HCT116 (cell line): ENCODE data around the gene GRIN2A. TPM values are rescaled to one million over a fixed set of nuclear protein-coding genes. Genes with fewer than 3 reads are reported as not detected.

Experiments
- ATAC-seq: fragments of 200-7000 bp; cut with Tn5 transposase; 2 replicates; pipeline ENCODE4 v1.9.1; 2020; ENCODE audit warnings: mild to moderate bottlenecking, moderate library complexity
- BruUV-seq: library from RNA; stranded (reverse); fragments of 400-500 nt; replicated peaks from 2 replicates; lab custom pipeline; 2021; lab: Mats Ljungman, UMichigan
- CTCF ChIA-PET: fragments of 300-600 bp; sonication (Branson Sonifier 250); formaldehyde crosslinking; loops from one replicate; lab custom pipeline; 2021; ENCODE audit warnings: antibody characterized with exemption; lab: Charles Lee
- POLR2A ChIA-PET: fragments of 300-600, 350-600 bp; sonication (Branson Sonifier 250); formaldehyde crosslinking; loops from one replicate; lab custom pipeline; 2021; ENCODE audit warnings: antibody characterized with exemption; lab: Charles Lee
- RAD21 ChIA-PET, 2 experiments: fragments of 300-600 bp; sonication (Branson Sonifier 250); formaldehyde crosslinking; loops; one replicate each; lab custom pipeline; 2023; ENCODE audit warnings: low total read pairs in 2 of 2; ENCODE audit not compliant: uncharacterized antibody in 2 of 2, unreplicated experiment in 2 of 2, low non-redundant PET in 1 of 2; lab: Charles Lee
- DNase-seq: peaks from one replicate; pipeline ENCODE4 v3.0.0-alpha.2; 2010; ENCODE audit warnings: low read depth, low spot score
- H2AFZ ChIP-seq: fragments of 200-600 bp; shearing (Covaris generic), sonication (generic); 2 replicates; pipeline ENCODE4 v1.6.1; 2017; ENCODE audit warnings: low read depth, mixed run types, mixed read lengths, antibody characterized with exemption, low read length; ENCODE audit not compliant: poor library complexity, severe bottlenecking
- H3K27ac ChIP-seq: 2 replicates; pipeline ENCODE4 v1.5.1; 2012; ENCODE audit warnings: low read depth, low read length
- H3K27me3 ChIP-seq: fragments of 200-600 bp; sonication (generic); 2 replicates; pipeline ENCODE4 v1.6.1; 2016; ENCODE audit warnings: mixed run types, low read length, mixed read lengths; ENCODE audit not compliant: insufficient read depth
- H3K36me3 ChIP-seq, 2 experiments: fragments of 200-500 bp in 1 of 2; fragments of 200-600 bp in 1 of 2; sonication (Bioruptor generic) in 1 of 2; sonication (generic) in 1 of 2; 2 replicates each; pipeline versions ENCODE4 v1.5.1 to v1.6.1; 2014 to 2016; ENCODE audit warnings: low read length in 2 of 2, inconsistent platforms in 1 of 2, mixed read lengths in 1 of 2, mixed run types in 1 of 2; ENCODE audit not compliant: insufficient read depth in 2 of 2, control insufficient read depth in 1 of 2
- H3K4me1 ChIP-seq, 2 experiments: fragments of 200-600 bp in 1 of 2; sonication (generic) in 1 of 2; 2 replicates each; pipeline versions ENCODE4 v1.5.1 to v1.6.1; 2012 to 2017; ENCODE audit warnings: low read length in 2 of 2, inconsistent platforms in 1 of 2, mild to moderate bottlenecking in 1 of 2, mixed read lengths in 1 of 2, mixed run types in 1 of 2, moderate library complexity in 1 of 2; ENCODE audit not compliant: insufficient read depth in 2 of 2, control insufficient read depth in 1 of 2
- H3K4me2 ChIP-seq: fragments of 200-600 bp; sonication (generic); 2 replicates; pipeline ENCODE4 v1.6.1; 2017; ENCODE audit warnings: mixed run types, low read length, mixed read lengths
- H3K4me3 ChIP-seq, 2 experiments: fragments of 200-600 bp in 1 of 2; sonication (generic) in 1 of 2; replicated peaks in 1 of 2; 2 replicates each; pipeline ENCODE4 v1.5.1; 2011 to 2016; ENCODE audit warnings: low read length in 2 of 2, control low read depth in 1 of 2, low read depth in 1 of 2, mild to moderate bottlenecking in 1 of 2, mixed read lengths in 1 of 2, mixed run types in 1 of 2
- H3K79me2 ChIP-seq: fragments of 200-600 bp; sonication (generic); 2 replicates; pipeline ENCODE4 v1.6.1; 2017; ENCODE audit warnings: mild to moderate bottlenecking, mixed run types, low read length, moderate library complexity, mixed read lengths; ENCODE audit not compliant: insufficient read depth
- H3K9ac ChIP-seq: fragments of 200-600 bp; sonication (generic); 2 replicates; pipeline ENCODE4 v1.6.1; 2016; ENCODE audit warnings: low read length, mixed read lengths
- H3K9me2 ChIP-seq: fragments of 200-600 bp; sonication (generic), shearing (Covaris generic); 2 replicates; pipeline ENCODE4 v1.6.1; 2017; ENCODE audit warnings: mixed run types, mild to moderate bottlenecking, moderate library complexity; ENCODE audit not compliant: insufficient read depth
- H3K9me3 ChIP-seq, 2 experiments: fragments of 200-500 bp in 1 of 2; fragments of 200-600 bp in 1 of 2; sonication (Bioruptor generic) in 1 of 2; sonication (generic) in 1 of 2; 2 replicates each; pipeline ENCODE4 v1.6.1; 2014 to 2017; ENCODE audit warnings: low read length in 2 of 2, mixed read lengths in 2 of 2, inconsistent platforms in 1 of 2, low read depth in 1 of 2, mild to moderate bottlenecking in 1 of 2, mixed run types in 1 of 2, moderate library complexity in 1 of 2; ENCODE audit not compliant: control insufficient read depth in 1 of 2, insufficient read depth in 1 of 2
- H4K20me1 ChIP-seq: fragments of 200-600 bp; sonication (generic), shearing (Covaris generic); 2 replicates; pipeline ENCODE4 v1.6.1; 2017; ENCODE audit warnings: mixed run types, mild to moderate bottlenecking, moderate library complexity; ENCODE audit not compliant: insufficient read depth
- CBX3 ChIP-seq: IDR thresholded peaks from 2 replicates; pipeline ENCODE4 v1.6.1; 2012; ENCODE audit warnings: low read depth
- CEBPB ChIP-seq: IDR thresholded peaks from 2 replicates; pipeline ENCODE4 v1.6.1; 2012; ENCODE audit warnings: low read depth
- CTCF ChIP-seq, 3 experiments: fragments of 200-600 bp in 1 of 3; sonication (generic) in 1 of 3; IDR thresholded peaks in 2 of 3; conservative IDR thresholded peaks in 1 of 3; 2 replicates each; pipeline ENCODE4 v1.5.1; 2012 to 2017; ENCODE audit warnings: low read depth in 2 of 3, low read length in 2 of 3, antibody characterized with exemption in 1 of 3, borderline replicate concordance in 1 of 3, control low read depth in 1 of 3, mild to moderate bottlenecking in 1 of 3, mixed read lengths in 1 of 3, mixed run types in 1 of 3, moderate library complexity in 1 of 3; ENCODE audit not compliant: insufficient read depth in 1 of 3
- ELF1 ChIP-seq: IDR thresholded peaks from 2 replicates; pipeline ENCODE4 v1.6.1; 2012; ENCODE audit warnings: low read depth, borderline replicate concordance
- EZH2phosphoT487 ChIP-seq: fragments of 200-600 bp; IDR thresholded peaks from 2 replicates; pipeline ENCODE4 v1.6.1; 2018; ENCODE audit warnings: antibody characterized with exemption, borderline replicate concordance
- JUND ChIP-seq: IDR thresholded peaks from 2 replicates; pipeline ENCODE4 v1.6.1; 2012
- intact Hi-C: fragments of 100-400 bp; cut with micrococcal nuclease; formaldehyde crosslinking; loops from 2 replicates; pipeline ENCODE4 v1.10.0; 2022
- total RNA-seq: library from RNA; stranded (reverse); gene quantifications from one replicate; pipeline ENCODE4 v1.2.1, GENCODE V29; 2021; ENCODE audit not compliant: unreplicated experiment

The GRIN2A gene
- total RNA-seq, 1 experiment from 2014 or later, result 0.02 TPM

GRCh38 chr16:9797306-9797705 is 384.9 kb downstream of the GRIN2A start (continued):
- TF ChIP-seq CTCF (IDR thresholded peaks at IDR 0.05 in 2 of 3, conservative IDR thresholded peaks at IDR 0.05 in 1 of 3; ENCODE audit: borderline replicate concordance in 1 of 3, insufficient read depth in 1 of 3, low read depth in 2 of 3, low read length in 2 of 3), result no peak
- no peak for TF ChIP-seq EZH2phosphoT487
- no peak for TF ChIP-seq JUND
- TF ChIP-seq CBX3, result no peak
- no peak for TF ChIP-seq CEBPB

GRCh38 chr16:9793623-9794022 is 388.6 kb downstream of the GRIN2A start:
- CTCF ChIA-PET, result no interaction called here
- RAD21 ChIA-PET, result no interaction called here

More at GRCh38 chr16:9793623-9794022, 388.6 kb downstream of the GRIN2A start:
- BruUV-seq, result no TSS peak
- intact Hi-C loops, result no loop called here
- POLR2A ChIA-PET, result no interaction called here
- no peaks in the 10 kb centered on the region for H3K9me2 ChIP-seq
- DNase-seq, result no peak
- no peaks in the 10 kb centered on the region for H3K4me1 ChIP-seq
- H4K20me1 ChIP-seq, result no peaks in the 10 kb centered on the region
- no peak overlapping the region for H2AFZ ChIP-seq
- no peak overlapping the region for H3K27ac ChIP-seq
- H3K79me2 ChIP-seq, result no peaks in the 10 kb centered on the region
- H3K27me3 ChIP-seq, result no peaks in the 10 kb centered on the region
- H3K9ac ChIP-seq, result no peak overlapping the region
- H3K9me3 ChIP-seq, result no peaks in the 10 kb centered on the region
- no peak overlapping the region for H3K4me3 ChIP-seq
- no peak overlapping the region for H3K4me2 ChIP-seq
- ATAC-seq, result no peak
- H3K36me3 ChIP-seq, result no peaks in the 10 kb centered on the region
- TF ChIP-seq ELF1, result no peak
- TF ChIP-seq CTCF (IDR thresholded peaks at IDR 0.05 in 2 of 3, conservative IDR thresholded peaks at IDR 0.05 in 1 of 3; ENCODE audit: borderline replicate concordance in 1 of 3, insufficient read depth in 1 of 3, low read depth in 2 of 3, low read length in 2 of 3), result no peak
- TF ChIP-seq CEBPB, result no peak
